ENCODE data around the gene SLC12A9. TPM values are rescaled to one million over a fixed set of nuclear protein-coding genes. Genes with fewer than 3 reads are reported as not detected.

SLC12A9 gene
- total RNA-seq, 1 donor from 2014 or later = 19.4 TPM

GRCh38 chr7:100890653-100891567 lies 38.4 kb downstream of the SLC12A9 start:
- peaks cover 6% of the 10 kb centered on the region for H3K27me3 ChIP-seq
- peak overlapping the region; percentile 70 to 74 for H3K4me3 ChIP-seq
- H3K4me1 ChIP-seq = peaks cover 12 to 23% of the 10 kb centered on the region in 2 donors
- intact Hi-C loops (cut with DNase I) = loop anchor here (5.0 kb wide), 1 partner anchor 246 kb away; no protein-coding TSS in a partner anchor
- no peaks in the 10 kb centered on the region for H3K9me3 ChIP-seq
- no peak for DNase-seq (ENCODE audit: low spot score in 2 of 2)
- H3K27ac ChIP-seq = peak overlapping the region; percentile 76 to 79
- H3K36me3 ChIP-seq = peaks cover 24 to 25% of the 10 kb centered on the region in 2 donors
- no peak for TF ChIP-seq CTCF (IDR thresholded peaks at IDR 0.05)

GRCh38 chr7:100891568-100892247 lies 39.2 kb downstream of the SLC12A9 start:
- DNase-seq (ENCODE audit: low spot score in 2 of 2) = no peak
- Histone ChIP-seq H3K36me3 (peaks cover 16 to 17% of the 10 kb centered on the region in 2 donors), H3K9me3 (no peaks in the 10 kb centered on the region), H3K4me3 (no peak overlapping the region), H3K27ac (no peak overlapping the region), H3K27me3 (peaks cover 14% of the 10 kb centered on the region), H3K4me1 (peaks cover 12 to 27% of the 10 kb centered on the region in 2 donors)
- TF ChIP-seq CTCF (IDR thresholded peaks at IDR 0.05) = no peak
- intact Hi-C loops (cut with DNase I) = loop anchor here (5.0 kb wide), 1 partner anchor 246 kb away; no protein-coding TSS in a partner anchor

- no peaks in the 10 kb centered on the region for H3K9me3 ChIP-seq
- peaks cover 6 to 8% of the 10 kb centered on the region in 2 donors for H3K36me3 ChIP-seq
- no peak overlapping the region for H3K4me3 ChIP-seq
- H3K27ac ChIP-seq = no peak overlapping the region
- no peak for TF ChIP-seq CTCF (IDR thresholded peaks at IDR 0.05)
- peaks cover 12 to 27% of the 10 kb centered on the region in 2 donors for H3K4me1 ChIP-seq
- intact Hi-C loops (cut with DNase I) = loop anchor here (5.0 kb wide), 1 partner anchor 245 kb away; no protein-coding TSS in a partner anchor
- peaks cover 14% of the 10 kb centered on the region for H3K27me3 ChIP-seq
- no peak for DNase-seq (ENCODE audit: low spot score in 2 of 2)
Measured at GRCh38 chr7:100892364-100893317, 40.1 kb downstream of the SLC12A9 start.

- Histone ChIP-seq H3K27ac (no peak overlapping the region), H3K27me3 (peaks cover 14% of the 10 kb centered on the region), H3K4me3 (no peak overlapping the region), H3K9me3 (no peaks in the 10 kb centered on the region), H3K4me1 (peaks cover 12 to 27% of the 10 kb centered on the region in 2 donors), H3K36me3 (peaks cover 0 to under 1% of the 10 kb centered on the region in 2 donors)
- intact Hi-C loops (cut with DNase I) = loop anchor here (5.0 kb wide), 1 partner anchor 244 kb away; no protein-coding TSS in a partner anchor
- DNase-seq (ENCODE audit: low spot score in 2 of 2) = no peak
- no peak for TF ChIP-seq CTCF (IDR thresholded peaks at IDR 0.05)
Measured at GRCh38 chr7:100893318-100893895, 40.9 kb downstream of the SLC12A9 start.

Measured in ascending aorta (tissue), 2 donors.